ENCODE measurements around the gene TMEM201. TPM values are rescaled to one million over a fixed set of nuclear protein-coding genes. Genes with fewer than 3 reads are reported as not detected.

The TMEM201 gene
- total and polyA plus RNA-seq, 9 of the 15 experiments (the other 6 are each of a cell fraction or from before 2014, with no cell fraction given): 0.42 to 51.3 (median 7.4) TPM

GRCh38 chr1:9609998-9610397 lies 21.3 kb downstream of the TMEM201 start (continued):
- no peak for TF ChIP-seq SP2 (IDR thresholded peaks at IDR 0.05; ENCODE audit: extremely low read depth, low read depth, low read length, poor library complexity, severe bottlenecking)

- peaks cover 0 to 23% of the 10 kb centered on the region in 2 experiments; a peak in 2 of 5 replicates for H3K4me1 ChIP-seq (replicated peaks in 1 of 2; ENCODE audit: control insufficient read depth in 2 of 2, insufficient read depth in 2 of 2, low read length in 2 of 2)
- no peaks in the 10 kb centered on the region for H3K27me3 ChIP-seq (ENCODE audit: control insufficient read depth in 2 of 2, insufficient read depth in 2 of 2, low read length in 2 of 2)
- in situ Hi-C loops (cut with MboI): no loop called here
- intact Hi-C loops (cut with micrococcal nuclease): no loop called here
- H3K36me3 ChIP-seq (ENCODE audit: control insufficient read depth, insufficient read depth, low read length): peaks cover 81% of the 10 kb centered on the region; the same call in 2 of the 3 replicates
- peaks cover 3% of the 10 kb centered on the region for H3K9me1 ChIP-seq (ENCODE audit: control insufficient read depth, insufficient read depth, low read length)
- TF ChIP-seq POLR2G (IDR thresholded peaks at IDR 0.05; ENCODE audit: low read depth, low read length): peak; percentile 36; the same call in 1 of the 2 replicates
- no peak for TF ChIP-seq NR4A1 (CRISPR knock-in tag; IDR thresholded peaks at IDR 0.05)
- TF ChIP-seq NR4A1 (tag; IDR thresholded peaks at IDR 0.05): no peak
- no peak for TF ChIP-seq MYBL2 (IDR thresholded peaks at IDR 0.05; ENCODE audit: low read depth)
- no peak for TF ChIP-seq MYBL2 (CRISPR knock-in tag; IDR thresholded peaks at IDR 0.05; ENCODE audit: borderline replicate concordance)
- H2AFZ ChIP-seq (ENCODE audit: low read depth, low read length): no peak overlapping the region
- H4K20me1 ChIP-seq (replicated peaks; ENCODE audit: control insufficient read depth, insufficient read depth, low read length): no peaks in the 10 kb centered on the region; the same call in 1 of the 2 replicates
- WGBS (ENCODE audit: insufficient coverage, low coverage, missing lambda C conversion rate): 91% methylated on average over 24 of the region's 25 CpGs
- BruUV-seq (replicated peaks): no TSS peak
- H3K4me2 ChIP-seq (ENCODE audit: insufficient read depth, low read length): no peak overlapping the region
- ChIA-PET CTCF (ENCODE audit: low intra/inter-chr PET ratio) (no interaction called here), POLR2A (interaction anchor here (0.6 to 1.5 kb wide), 4 partner anchors 13 to 56 kb away, joined by 3 to 6 read pairs (median 3); no protein-coding TSS in a partner anchor)
- H3K4me3 ChIP-seq: no peak overlapping the region
- FAIRE-seq (no peak), ATAC-seq (no peak), DNase-seq (ENCODE audit: extremely low read depth in 1 of 4, low spot score in 3 of 4) (no peak)
- H3K9me3 ChIP-seq (replicated peaks; ENCODE audit: control insufficient read depth, insufficient read depth, low read depth, low read length): no peaks in the 10 kb centered on the region
- no peak overlapping the region for H3K27ac ChIP-seq (ENCODE audit: extremely low read depth, low read depth, low read length)
- no peak overlapping the region for H3K9ac ChIP-seq (ENCODE audit: insufficient read depth in 1 of 2, low read depth in 2 of 2, low read length in 2 of 2)
- H3K79me2 ChIP-seq (ENCODE audit: control insufficient read depth, insufficient read depth, low read length): no peaks in the 10 kb centered on the region
Observed at GRCh38 chr1:9610548-9610947, 21.8 kb downstream of the TMEM201 start.

All from K562 (cell line).